Liver (tissue), 3 donors: ENCODE measurements around the gene NTNG2.

Source experiments
- EGR1 ChIP-seq, 2 donors: IDR thresholded peaks; 2 replicates each; pipeline ENCODE4 v1.6.1; 2016 to 2018; ENCODE audit warnings: antibody characterized with exemption in 2 of 2, low read depth in 2 of 2
- FOXA1 ChIP-seq: IDR thresholded peaks from 2 replicates; pipeline ENCODE4 v1.6.1; 2016; ENCODE audit warnings: antibody characterized with exemption
- SP1 ChIP-seq: IDR thresholded peaks from 2 replicates; pipeline ENCODE4 v1.6.1; 2018; ENCODE audit warnings: antibody characterized with exemption, mild to moderate bottlenecking
- TAF1 ChIP-seq: conservative IDR thresholded peaks from 2 replicates; pipeline ENCODE4 v1.6.1; 2016; ENCODE audit warnings: antibody characterized with exemption, mild to moderate bottlenecking
- YY1 ChIP-seq: IDR thresholded peaks from 2 replicates; pipeline ENCODE4 v1.6.1; 2016; ENCODE audit warnings: antibody characterized with exemption, mild to moderate bottlenecking
- TF ChIP-seq, protein P1 (sequence below): IDR thresholded peaks from 2 replicates; pipeline ENCODE4 v1.6.1; 2016; ENCODE audit warnings: antibody characterized with exemption, mild to moderate bottlenecking
- TF ChIP-seq, protein P2 (sequence below): fragments of 150-350 bp; IDR thresholded peaks from 2 replicates; pipeline ENCODE4 v1.5.1; 2017; ENCODE audit warnings: improper control_type of control experiment, low read depth, low read length; ENCODE audit not compliant: missing input control
- TF ChIP-seq, protein P3 (sequence below): IDR thresholded peaks from 2 replicates; pipeline ENCODE4 v1.6.1; 2016; ENCODE audit warnings: antibody characterized with exemption
- donor health status: healthy.
- donor health status: healthy.

DNA sequence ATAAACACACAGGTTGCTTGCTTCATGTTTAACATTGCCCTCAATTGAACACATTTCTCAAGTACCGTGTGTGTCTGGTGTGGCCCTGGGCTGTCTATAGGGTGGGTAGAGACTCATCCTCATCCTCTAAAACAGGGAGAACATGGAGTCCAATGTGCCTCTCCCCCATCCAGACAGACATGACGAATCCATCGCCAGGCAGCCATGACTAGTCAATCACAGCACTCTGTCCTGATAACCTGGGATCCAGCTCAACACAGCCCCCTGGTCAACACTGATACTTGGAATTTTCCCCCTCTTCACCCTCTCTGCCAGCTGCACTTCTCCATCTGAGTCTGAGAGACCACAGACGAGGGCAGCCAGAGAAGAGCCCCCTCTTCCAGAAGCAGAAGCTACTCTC lies 10.7 kb upstream of the NTNG2 start:
- TF ChIP-seq YY1 = no peak
- TF ChIP-seq, protein P1, sequence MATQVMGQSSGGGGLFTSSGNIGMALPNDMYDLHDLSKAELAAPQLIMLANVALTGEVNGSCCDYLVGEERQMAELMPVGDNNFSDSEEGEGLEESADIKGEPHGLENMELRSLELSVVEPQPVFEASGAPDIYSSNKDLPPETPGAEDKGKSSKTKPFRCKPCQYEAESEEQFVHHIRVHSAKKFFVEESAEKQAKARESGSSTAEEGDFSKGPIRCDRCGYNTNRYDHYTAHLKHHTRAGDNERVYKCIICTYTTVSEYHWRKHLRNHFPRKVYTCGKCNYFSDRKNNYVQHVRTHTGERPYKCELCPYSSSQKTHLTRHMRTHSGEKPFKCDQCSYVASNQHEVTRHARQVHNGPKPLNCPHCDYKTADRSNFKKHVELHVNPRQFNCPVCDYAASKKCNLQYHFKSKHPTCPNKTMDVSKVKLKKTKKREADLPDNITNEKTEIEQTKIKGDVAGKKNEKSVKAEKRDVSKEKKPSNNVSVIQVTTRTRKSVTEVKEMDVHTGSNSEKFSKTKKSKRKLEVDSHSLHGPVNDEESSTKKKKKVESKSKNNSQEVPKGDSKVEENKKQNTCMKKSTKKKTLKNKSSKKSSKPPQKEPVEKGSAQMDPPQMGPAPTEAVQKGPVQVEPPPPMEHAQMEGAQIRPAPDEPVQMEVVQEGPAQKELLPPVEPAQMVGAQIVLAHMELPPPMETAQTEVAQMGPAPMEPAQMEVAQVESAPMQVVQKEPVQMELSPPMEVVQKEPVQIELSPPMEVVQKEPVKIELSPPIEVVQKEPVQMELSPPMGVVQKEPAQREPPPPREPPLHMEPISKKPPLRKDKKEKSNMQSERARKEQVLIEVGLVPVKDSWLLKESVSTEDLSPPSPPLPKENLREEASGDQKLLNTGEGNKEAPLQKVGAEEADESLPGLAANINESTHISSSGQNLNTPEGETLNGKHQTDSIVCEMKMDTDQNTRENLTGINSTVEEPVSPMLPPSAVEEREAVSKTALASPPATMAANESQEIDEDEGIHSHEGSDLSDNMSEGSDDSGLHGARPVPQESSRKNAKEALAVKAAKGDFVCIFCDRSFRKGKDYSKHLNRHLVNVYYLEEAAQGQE = no peak
- TF ChIP-seq, protein P2, sequence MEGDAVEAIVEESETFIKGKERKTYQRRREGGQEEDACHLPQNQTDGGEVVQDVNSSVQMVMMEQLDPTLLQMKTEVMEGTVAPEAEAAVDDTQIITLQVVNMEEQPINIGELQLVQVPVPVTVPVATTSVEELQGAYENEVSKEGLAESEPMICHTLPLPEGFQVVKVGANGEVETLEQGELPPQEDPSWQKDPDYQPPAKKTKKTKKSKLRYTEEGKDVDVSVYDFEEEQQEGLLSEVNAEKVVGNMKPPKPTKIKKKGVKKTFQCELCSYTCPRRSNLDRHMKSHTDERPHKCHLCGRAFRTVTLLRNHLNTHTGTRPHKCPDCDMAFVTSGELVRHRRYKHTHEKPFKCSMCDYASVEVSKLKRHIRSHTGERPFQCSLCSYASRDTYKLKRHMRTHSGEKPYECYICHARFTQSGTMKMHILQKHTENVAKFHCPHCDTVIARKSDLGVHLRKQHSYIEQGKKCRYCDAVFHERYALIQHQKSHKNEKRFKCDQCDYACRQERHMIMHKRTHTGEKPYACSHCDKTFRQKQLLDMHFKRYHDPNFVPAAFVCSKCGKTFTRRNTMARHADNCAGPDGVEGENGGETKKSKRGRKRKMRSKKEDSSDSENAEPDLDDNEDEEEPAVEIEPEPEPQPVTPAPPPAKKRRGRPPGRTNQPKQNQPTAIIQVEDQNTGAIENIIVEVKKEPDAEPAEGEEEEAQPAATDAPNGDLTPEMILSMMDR = no peak
- TF ChIP-seq TAF1 = no peak
- TF ChIP-seq SP1 = no peak
- TF ChIP-seq, protein P3, sequence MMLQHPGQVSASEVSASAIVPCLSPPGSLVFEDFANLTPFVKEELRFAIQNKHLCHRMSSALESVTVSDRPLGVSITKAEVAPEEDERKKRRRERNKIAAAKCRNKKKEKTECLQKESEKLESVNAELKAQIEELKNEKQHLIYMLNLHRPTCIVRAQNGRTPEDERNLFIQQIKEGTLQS = no peak
- TF ChIP-seq FOXA1 = no peak
- no peak for TF ChIP-seq EGR1 (IDR thresholded peaks at IDR 0.05; ENCODE audit: low read depth in 2 of 2)
